T1000 (cell line): ENCODE data around the gene LMO7.
"Not testable (repeated sequence)": the region's sequence is repeated elsewhere in the genome, so short reads cannot be mapped to it uniquely, and the experiment has no call there.

ENCODE experiments used
- DNase-seq: peaks from one replicate; lab custom pipeline; 2025; ENCODE audit warnings: mixed read lengths; lab: John Stamatoyannopoulos, UW

Gene LMO7

DNA sequence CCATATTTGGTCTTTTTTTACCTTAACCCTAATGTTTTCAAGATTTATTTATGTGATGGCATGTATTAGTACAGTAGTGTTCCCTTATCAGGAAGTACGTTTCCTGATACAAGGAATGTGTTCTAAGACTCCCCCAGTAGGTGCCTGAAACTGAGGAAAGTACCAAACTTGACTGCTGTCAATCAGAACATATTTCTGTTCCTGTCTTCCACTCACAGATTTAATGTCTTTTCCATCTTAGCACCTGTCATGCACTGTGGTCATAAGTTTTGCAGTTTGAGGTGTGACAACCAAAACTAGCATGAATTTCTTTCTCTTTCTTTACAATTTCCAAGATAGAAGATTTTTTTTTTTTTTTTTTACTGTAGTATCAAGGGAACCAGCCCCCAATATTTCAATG, 62.9 kb downstream of the LMO7 start:
- DNase-seq, result no peak

DNA sequence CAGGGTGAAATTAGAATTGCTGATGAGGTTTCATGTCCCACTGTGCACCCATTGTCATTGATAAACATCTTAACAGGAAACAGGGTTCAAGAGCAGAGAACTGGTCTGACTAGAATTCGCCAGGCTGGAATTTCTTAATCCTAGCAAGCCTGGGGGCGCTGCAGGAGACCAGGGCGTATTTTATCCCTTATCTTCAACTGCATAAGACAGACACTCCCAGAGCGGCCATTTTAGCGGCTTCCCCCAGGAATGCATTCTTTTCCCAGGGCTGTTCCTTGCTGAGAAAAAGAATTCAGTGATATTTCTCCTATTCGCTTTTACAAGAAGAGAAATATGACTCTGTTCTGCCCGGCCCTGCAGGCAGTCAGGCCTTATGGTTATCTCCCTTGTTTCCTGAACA, 63.6 kb downstream of the LMO7 start:
- DNase-seq, result not testable (repeated sequence)

- no peak for DNase-seq
Measured at GRCh38 chr13:75700552-75700951, 64.4 kb downstream of the LMO7 start.

DNA sequence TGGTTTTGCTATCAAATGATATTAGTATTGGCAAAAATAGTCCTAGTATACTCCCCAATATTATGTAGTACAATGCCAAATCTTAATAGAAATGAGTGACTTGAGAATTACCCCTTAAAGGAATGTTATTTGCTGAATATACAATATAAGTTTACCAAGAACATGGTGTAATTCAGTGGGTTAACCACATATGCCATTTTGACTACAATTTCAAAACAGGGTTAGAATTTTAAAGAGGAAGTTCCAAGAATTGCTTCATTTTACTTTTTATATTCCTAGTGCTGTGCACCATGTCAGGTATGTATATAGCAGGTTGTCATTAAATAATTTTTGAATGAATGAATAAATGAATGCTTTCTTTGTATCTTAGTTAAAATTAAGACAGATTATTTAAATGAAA, 66.3 kb downstream of the LMO7 start:
- DNase-seq, result no peak

DNA sequence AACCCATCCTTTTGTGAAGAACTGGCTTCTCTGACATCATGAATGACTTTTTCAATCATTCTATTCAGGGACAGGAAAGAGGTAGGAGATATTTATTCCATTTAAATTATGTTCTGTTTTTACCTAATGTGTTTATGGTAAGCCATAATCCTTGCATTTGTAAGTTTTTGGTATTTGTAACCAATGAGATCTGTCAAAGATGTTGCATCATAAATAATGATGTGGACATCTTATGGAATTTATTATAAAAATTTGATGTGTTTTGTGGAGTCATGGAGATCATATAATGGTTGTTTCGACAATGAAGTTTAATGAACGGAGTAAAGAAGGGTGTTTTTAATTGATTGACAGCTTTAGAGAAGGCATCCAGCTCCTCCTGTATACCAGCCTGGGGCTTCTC, 67.6 kb downstream of the LMO7 start:
- no peak for DNase-seq

- DNase-seq, result no peak
Measured at GRCh38 chr13:75704194-75704926, 68.2 kb downstream of the LMO7 start.

DNA sequence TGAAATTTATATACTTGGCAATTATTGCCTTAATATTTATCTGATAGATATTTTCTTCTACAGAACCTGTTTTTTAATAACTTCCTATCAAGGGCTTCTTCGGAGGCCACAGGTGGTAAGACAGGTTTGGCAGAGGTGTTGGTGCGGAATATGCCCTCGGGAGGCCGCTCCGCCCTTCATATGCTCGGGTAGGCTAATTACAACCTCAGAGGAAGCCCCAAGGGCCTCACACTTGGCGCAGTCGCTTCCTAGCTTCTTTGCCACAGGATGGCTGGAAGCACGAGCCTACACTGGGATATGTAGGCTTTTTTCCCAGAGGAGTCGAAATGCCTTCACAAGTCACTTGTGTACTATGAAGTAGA, 68.8 kb downstream of the LMO7 start:
- no peak for DNase-seq

DNA sequence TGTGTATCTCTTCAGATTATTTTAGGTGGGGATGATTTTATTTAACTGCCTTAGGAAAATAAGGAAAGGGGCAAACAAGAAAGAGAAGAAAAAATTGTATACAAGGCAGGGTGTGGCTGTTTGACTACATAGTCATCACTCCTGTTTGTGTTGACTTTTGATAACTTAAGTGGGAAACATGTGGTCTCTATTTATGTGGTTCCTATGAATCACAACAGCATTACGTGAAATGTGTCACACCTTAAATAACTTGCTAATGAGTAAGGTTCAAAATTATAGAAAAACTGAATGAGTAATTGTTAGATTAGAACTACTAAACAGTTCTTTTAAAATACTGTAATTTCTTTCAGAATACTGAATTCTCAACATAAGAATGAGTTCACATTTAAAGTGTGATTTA, 69.3 kb downstream of the LMO7 start:
- no peak for DNase-seq

DNA sequence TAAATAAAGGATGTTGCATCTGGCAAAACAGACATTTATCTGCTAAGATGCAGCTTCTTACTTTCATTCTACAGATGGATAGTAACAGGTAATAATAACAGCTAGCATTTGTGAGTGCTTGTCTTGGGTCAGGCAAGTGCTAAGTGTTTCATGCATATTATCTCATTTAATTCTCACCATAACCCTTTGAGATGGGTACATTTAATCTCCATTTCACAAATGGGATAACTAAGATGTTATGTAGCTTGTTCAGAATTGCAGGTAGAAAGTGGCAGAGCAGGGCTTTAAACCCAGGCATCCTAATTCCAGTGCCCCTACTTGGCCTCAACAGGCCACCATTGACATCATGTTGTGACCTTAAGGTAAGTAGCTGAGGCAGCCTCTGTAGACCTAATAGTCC, 69.8 kb downstream of the LMO7 start:
- no peak for DNase-seq

DNA sequence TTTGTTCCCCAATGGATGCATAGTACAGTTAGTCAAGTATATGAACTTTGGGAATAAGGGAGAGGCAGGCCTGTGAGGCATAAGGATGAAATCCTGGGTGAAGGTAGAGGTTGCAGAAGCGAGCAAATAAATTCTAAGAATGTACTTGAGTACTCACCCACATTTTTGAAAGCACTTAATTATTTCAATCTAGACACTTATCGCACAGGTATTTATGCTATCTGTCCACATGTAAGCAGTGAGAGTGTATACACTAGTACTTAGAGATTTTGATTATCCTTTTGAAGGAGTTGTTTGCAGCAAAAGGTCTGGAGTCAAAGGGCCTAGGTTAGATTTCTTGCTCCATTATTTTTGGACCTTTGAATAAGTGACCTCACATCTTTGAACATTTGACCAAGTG, 77.7 kb downstream of the LMO7 start:
- DNase-seq, result no peak

DNA sequence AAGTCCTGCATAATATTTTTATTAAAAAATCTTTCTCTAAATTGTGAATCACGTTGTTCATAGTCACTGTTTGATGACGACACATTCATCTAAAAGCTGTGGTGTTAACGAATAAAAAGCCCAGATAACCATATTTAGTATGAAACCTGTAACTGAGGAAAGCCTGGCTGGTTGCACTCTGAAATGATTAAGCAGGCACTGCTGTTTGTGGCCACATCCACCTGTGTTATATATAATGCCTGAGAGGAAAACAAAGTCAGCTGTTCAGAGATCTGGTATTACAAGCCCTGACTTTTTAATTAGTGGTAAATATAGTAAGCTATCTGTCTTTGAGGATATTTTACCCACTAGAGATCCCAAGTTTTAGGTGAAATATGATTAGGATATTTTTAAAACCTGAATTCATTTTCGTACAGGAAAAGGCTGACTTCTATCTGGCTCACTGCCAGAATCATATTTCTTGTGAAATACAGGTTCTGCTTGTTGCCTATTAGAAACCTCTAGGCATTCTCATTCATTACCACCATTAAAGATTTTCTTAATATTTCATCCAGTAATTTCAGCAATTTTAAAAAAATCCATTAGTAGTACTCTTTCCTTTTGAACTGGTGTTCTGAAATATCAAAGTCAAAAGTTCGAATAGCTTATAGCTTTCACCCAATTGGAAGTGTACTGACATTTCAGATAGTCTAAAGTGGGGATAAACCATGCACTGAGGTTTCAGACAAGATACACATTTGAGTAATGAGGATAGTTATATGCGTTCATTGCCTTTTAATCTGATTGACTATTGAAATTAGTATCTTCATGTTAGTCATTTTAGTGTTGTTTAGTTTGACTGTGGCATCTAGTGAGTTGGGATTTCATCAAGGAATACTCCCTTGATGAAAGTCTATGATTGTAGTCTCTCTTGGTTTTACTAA, 79.7 kb downstream of the LMO7 start:
- DNase-seq, result no peak

GRCh38 chr13:75717525-75717924, 81.4 kb downstream of the LMO7 start:
- no peak for DNase-seq

GRCh38 chr13:75721307-75721706, 85.2 kb downstream of the LMO7 start:
- DNase-seq, result no peak

GRCh38 chr13:75723901-75724300, 87.8 kb downstream of the LMO7 start:
- no peak for DNase-seq

GRCh38 chr13:75724752-75725517, 88.8 kb downstream of the LMO7 start:
- DNase-seq, result no peak

- no peak for DNase-seq
Measured at GRCh38 chr13:75725736-75726135, 89.6 kb downstream of the LMO7 start.

DNA sequence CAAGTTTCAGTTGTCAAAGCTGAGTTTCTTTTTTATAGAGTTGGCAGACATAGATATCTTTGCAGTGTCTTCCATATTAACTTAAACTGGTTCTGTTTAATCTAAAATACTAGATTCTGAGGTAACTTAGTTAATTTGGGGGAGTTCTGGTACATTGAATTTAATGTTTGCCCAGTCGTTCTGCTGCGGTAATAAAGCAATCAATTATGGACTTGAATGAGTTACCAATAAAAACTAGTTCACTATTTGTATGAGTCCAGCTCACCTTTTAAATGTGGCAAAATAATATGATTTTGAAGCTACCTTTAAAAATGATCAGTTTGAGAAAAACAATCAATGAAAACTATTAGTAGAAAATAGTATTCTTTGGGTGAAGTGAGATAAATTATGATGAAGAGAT, 90.2 kb downstream of the LMO7 start:
- no peak for DNase-seq

DNA sequence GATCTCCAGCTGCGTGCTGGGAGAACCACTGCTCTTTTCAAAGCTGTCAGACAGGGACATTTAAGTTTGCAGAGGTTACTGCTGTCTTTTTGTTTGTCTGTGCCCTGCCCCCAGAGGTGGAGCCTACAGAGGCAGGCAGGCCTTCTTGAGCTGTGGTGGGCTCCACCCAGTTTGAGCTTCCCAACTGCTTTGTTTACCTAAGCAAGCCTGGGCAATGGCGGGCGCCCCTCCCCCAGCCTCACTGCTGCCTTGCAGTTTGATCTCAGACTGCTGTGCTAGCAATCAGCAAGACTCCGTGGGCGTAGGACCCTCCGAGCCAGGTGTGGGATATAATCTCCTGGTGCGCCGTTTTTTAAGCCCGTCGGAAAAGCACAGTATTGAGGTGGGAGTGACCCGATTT, 97.0 kb downstream of the LMO7 start:
- not testable (repeated sequence) for DNase-seq

- no peak for DNase-seq
Measured at GRCh38 chr13:75736173-75736572, 100.0 kb downstream of the LMO7 start.

GRCh38 chr13:75738841-75739240, 102.7 kb downstream of the LMO7 start:
- DNase-seq, result no peak

- DNase-seq, result no peak
Measured at GRCh38 chr13:75739244-75739868, 103.2 kb downstream of the LMO7 start.

- no peak for DNase-seq
Measured at GRCh38 chr13:75740031-75740430, 103.9 kb downstream of the LMO7 start.
